NCI-H2081 (cell line): Measurements from ENCODE around the gene GRK3.

ENCODE experiments used
- DNase-seq, 2 experiments: peaks; one replicate each; lab custom pipeline; 2025; lab: John Stamatoyannopoulos, UW

Gene GRK3

GRCh38 chr22:25736378-25737011 lies 172.0 kb downstream of the GRK3 start:
- no peak for DNase-seq

GRCh38 chr22:25739659-25740344 lies 175.3 kb downstream of the GRK3 start:
- no peak for DNase-seq

GRCh38 chr22:25741692-25742626 lies 177.5 kb downstream of the GRK3 start, which contains the start of gene MYO18B:
Gene MYO18B, plus strand, starts transcription at chr22:25742188. Its CDS starts 18,905 bp downstream, at chr22:25761093.
- DNase-seq: no peak

DNA sequence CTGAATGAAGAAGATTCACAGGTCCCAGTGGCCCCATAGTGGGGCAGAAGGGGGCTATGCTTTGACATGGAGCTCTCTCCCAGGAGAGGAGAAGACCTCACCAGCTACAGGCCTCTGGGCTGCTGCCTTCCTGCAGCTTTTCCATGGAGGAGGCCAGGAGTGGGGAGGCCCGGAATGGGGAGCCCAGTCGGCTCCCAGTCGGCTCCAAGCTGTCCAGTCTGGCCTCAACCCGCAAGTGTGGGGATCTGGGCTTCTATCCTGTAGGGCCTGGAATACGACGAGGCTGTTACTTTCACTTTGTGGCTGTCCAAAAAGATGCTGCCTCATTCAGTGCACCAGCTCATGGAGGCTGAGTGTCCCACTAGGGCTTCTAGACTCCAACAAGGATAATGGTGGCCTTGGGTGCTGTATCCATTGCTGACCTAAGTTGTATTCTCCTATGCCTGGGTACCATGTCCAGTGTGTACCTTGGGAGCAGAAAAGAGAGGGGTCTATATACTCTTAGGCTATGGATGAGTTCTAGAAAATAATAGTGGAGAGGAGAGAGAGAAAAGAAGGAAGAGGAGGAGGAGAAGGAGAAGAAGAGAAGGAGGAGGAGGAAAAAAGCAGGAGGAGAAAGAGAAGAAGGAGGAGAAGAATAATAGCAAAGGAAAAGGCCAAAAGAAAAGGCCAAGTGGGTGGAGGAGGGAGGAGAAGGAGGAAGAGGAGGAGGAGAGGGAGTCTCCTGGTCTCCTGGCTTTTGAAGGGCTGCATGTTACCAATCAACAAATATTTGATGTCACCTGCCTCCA lies 178.6 kb downstream of the GRK3 start:
- no peak for DNase-seq

- no peak for DNase-seq
Measured at GRCh38 chr22:25744694-25745093, 180.2 kb downstream of the GRK3 start.

GRCh38 chr22:25745341-25746011 lies 181.0 kb downstream of the GRK3 start:
- no peak for DNase-seq

- DNase-seq: no peak
Measured at GRCh38 chr22:25746012-25746373, 181.5 kb downstream of the GRK3 start.

GRCh38 chr22:25747245-25747944 lies 182.9 kb downstream of the GRK3 start:
- no peak for DNase-seq

- no peak for DNase-seq
Measured at GRCh38 chr22:25748140-25748539, 183.7 kb downstream of the GRK3 start.

DNA sequence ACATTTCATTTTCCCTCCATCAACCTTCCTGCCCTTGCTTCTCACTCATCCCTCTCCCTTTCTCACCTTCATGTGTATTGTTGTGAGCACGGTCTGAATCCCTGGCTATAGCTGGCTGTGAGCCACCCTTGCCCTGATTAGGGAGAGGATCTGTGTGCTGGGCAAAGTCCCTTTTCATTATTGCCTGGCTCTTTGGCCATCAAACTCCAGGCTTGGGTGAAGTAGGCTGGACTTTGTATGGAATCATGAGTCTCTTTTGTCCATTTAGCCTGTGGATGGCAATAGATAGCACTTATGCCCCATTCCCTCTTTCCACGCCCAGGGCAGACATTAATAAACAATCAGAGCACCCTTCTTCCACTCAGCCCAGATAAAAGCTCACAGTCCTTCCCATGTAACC lies 184.2 kb downstream of the GRK3 start:
- no peak for DNase-seq

DNA sequence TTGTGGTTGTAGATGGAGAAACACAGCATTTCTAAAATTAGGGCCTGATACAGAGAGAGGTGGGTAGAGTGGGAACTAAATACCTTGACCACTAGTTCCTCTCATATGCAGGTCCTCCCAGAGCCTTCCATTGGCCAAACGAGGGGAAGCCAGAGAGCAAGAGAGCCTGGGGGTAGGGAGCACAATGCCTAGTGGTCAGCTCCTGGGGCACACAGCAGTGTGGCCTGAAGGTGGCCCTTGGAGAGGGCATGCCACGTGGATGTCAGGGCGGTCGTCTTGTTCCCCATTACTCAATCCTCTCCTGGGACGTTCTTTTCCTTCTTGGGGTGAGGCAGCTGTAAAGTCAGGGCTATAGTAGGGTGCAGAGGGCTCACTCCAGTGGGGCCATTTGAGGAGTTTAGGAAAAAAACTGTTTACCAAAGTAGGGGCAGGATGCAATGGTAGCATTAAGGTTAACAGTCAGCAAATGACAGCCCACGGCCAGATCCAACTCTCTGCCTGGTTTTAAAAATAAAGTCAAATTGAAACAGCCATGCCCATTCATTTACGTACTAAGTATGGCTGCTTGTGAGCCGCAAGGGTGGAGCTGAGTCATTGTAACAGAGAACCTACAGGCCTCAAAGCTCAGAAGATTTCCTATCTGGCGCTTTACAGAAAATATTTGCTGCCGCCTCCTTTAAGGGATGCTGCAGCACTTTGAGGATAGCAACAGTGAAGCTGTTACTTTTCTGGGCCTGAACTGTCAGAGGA lies 185.1 kb downstream of the GRK3 start:
- no peak for DNase-seq

- DNase-seq: no peak
Measured at GRCh38 chr22:25750569-25751173, 186.2 kb downstream of the GRK3 start.

GRCh38 chr22:25751174-25751581 lies 186.7 kb downstream of the GRK3 start:
- DNase-seq: no peak

DNA sequence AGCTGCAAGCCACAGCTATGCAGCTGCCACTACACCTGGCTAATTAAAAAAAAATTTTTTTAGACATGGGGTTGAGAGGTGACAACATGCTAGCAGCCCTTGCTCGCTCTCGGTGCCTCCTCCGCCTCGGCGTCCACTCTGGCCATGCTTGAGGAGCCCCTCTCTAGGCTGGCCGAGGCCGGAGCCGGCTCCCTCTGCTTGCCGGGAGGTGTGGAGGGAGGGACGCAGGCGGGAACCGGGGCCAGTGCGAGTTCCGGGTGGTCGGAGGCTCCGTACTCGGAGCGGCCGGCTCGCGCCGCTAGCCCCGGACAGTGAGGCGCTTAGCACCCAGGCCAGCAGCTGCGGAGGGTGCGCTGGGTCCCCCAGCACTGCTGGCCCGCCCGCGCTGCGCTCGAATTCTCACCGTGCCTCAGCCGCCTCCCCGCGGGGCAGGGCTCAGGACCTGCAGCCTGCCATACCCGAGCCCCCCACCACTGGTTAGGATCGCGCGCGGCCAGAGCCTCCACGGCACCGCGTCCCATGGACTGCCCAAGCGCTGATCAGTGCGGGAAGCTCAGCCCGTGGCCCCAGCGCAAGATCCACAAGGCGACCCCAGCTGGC lies 188.2 kb downstream of the GRK3 start:
- DNase-seq: no peak

GRCh38 chr22:25753252-25753651 lies 188.8 kb downstream of the GRK3 start:
- DNase-seq: no peak

GRCh38 chr22:25754527-25755202 lies 190.2 kb downstream of the GRK3 start:
- no peak for DNase-seq

GRCh38 chr22:25757686-25758085 lies 193.2 kb downstream of the GRK3 start:
- no peak for DNase-seq

DNA sequence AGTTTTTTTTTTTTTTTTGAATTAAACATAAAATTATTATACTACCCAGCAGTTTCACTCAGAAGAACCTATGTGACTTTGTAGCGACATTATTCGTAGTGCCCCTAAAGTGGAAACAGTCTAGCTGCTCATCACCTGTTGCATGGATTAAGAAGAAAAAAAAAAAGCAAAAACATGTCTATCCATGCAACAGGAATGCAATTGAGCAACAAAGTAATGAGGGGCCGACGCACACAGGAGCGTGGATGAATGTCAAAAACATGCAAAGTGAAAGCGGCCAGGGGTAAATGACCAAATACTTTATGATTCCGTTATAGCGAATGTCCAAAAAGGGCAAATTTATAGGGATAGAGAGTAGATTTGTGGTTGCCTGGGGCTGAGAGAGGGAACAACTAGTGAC lies 193.8 kb downstream of the GRK3 start:
- DNase-seq: no peak

DNA sequence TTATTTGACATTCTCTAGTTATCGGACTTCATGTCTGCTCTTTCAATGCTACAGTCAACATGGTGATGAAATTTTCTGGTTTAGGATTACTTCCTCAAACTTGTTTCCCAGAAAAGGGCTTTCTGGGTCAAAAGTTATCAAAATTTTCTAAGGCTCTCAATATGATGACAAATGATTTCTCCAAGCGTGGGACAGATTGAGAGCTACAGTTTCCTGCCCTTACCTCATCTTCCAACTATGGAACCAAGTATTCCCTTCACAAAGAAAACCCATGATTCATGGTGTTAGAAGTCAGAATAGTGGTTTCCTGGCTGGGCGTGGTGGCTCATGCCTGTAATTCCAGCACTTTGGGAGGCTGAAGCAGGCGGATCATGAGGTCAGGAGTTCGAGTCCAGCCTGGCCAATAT lies 195.4 kb downstream of the GRK3 start:
- DNase-seq: no peak
